Stimulated activated CD8-positive, alpha-beta memory T cell treated with anti-CD3 and anti-CD28 coated beads, Interleukin-7, amount 100 ng/mL, for 1 hour (primary cell): ENCODE data around the gene MARCHF3.
"Not testable (repeated sequence)": the region's sequence is repeated elsewhere in the genome, so short reads cannot be mapped to it uniquely, and the experiment has no call there.

ENCODE experiments used
- DNase-seq, 2 donors: peaks; one replicate each; pipeline ENCODE4 v3.0.0-alpha.2; 2020; ENCODE audit warnings: low read depth in 2 of 2

The MARCHF3 gene

DNA sequence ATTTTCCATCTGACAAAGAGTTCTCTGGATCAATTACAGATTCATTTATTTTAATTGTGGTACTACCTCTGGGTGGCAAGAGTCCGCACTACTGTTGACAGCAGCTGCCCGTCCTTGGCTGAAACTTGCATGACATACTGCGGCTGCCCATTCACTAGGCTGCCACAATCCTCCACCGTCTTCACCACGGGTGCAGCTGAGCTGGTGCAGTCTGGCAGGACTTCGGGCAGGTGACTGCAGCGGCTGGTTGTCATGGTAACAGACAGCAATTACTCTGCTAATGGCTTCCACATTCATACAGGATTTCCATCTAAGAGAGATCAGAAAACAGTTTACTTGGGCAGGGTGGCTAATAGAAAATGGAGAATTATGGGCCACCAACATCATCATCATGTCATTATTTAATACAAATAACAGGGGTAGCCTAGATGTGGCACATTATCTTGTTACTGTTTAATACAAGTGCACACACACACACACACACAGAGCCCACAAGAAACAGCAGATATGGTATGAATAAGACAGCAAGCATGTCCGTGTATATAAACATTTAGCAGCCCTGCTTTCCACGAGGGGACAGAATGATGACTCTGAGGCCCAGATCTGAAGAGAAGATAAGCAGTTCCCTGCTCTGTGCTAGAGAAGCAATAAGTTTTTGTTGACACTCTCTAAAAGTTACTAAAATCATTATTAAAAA is 112.3 kb downstream of the MARCHF3 start:
- no peak for DNase-seq

DNA sequence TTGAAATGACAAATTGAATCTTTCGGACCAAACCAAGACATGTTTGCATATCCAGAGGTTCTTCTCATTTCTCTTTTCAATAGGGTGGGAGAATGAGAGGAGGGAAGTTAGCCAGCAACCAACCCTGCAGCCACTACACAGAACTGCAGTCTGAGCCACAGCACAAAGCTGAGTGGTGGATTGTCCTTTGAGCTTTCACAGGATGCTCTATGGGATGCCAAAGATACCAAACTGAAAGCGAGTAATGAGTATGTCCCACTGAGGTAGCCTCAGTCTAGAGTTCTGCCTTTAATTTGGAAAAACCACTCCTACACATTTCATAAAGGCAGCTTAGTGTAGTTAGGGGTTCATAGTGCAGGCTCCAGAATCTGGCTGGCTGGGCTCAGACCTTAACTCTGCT is 114.9 kb downstream of the MARCHF3 start:
- no peak for DNase-seq

DNA sequence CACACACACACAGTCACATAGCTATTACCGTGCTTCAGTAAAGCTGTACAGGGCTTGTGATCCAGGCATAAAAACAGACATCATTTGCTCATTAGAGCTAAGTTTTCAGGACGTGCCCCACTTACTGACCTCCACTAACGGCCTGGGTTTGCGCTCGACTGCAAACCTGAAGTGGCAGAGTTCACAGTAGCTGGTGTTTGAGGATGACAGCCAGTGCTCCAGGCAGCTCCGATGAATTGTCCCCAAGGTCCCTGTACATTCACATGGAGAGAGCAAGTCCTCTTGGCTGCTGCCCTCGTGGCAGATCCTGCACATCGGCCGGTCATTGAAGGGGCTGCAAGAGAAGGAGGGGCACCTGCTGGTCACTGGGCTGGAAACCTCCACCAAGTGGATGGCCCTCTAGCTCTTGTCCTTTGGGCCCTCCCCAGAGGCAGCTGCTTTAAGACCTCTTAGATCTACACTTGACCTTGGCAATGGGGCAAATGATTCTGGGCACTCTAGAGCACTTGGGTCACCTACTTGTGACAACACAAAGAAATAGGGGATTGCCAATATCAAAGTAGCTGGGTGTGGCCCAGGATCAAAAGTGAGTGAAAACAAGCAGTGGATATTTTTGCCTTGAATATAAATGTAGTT is 115.4 kb downstream of the MARCHF3 start:
- no peak for DNase-seq

DNA sequence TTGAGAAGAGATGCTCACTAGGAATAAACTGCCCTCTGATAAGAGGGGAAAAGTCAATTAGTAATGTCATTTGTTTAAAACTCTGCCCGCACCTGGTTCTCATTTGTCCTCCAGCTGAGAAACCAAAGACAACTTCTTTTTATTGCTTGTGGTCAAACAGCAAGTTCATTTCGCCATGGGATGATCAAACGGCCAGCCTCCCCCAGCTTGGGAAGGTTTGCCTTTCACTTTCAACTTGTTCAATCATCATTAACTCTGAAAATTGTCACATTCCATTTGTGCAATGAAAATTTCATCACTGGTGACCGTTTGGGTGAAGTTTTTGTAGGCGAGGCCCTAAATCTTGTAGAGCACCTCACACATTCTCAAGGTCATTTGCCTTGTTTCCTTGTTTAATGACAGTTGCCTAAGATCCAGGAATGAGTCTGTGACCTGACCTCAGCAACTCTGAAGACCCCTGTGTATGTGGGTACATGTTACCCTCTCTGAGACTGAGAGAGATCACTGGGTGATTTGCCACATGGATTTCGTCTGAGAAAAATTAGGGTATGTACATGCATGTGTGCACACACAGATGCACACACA is 117.7 kb downstream of the MARCHF3 start:
- DNase-seq: no peak

DNA sequence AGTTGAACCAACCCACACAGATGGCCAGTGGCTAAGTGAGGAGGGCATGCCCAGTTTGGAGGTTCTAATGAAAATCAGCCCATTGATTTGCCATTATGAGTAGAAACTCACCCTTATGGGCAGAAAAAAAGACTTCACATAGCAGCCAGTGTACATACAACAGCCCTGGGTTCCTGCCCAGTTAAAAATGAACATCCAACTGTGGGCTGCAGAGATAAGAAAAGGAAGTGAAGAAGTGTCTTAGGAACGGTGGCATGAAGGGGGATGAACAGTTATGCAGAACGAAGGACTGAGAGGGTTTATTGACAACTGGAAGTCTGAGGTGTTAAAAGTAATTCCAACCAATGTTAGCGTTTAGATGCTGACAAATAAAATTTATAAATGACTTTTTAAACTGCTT is 118.4 kb downstream of the MARCHF3 start:
- DNase-seq: no peak

DNA sequence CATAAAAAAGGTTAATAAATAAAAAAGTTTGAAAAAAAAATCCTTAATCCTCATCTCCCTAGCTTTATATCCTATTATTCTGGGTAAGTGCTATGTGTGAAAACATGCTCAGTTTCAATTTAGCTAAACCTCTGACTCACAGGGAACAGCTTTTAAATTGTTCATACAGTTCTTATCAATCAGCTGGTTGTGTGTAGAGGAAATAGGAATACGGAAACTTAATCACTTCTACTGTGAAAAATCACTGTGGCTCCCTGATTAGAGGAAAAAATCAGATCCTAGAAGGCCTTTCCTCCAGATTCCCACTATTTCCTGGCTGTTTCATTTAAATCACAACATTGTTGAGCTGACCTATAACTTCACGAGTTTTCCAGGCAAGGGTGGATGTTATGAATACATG is 120.5 kb downstream of the MARCHF3 start:
- no peak for DNase-seq

DNA sequence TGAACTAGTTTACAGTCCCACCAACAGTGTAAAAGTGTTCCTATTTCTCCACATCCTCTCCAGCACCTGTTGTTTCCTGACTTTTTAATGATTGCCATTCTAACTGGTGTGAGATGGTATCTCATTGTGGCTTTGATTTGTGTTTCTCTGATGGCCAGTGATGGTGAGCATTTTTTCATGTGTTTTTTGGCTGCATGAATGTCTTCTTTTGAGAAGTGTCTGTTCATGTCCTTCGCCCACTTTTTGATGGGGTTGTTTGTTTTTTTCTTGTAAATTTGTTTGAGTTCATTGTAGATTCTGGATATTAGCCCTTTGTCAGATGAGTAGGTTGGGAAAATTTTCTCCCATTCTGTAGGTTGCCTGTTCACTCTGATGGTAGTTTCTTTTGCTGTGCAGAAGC is 126.0 kb downstream of the MARCHF3 start:
- not testable (repeated sequence) for DNase-seq

DNA sequence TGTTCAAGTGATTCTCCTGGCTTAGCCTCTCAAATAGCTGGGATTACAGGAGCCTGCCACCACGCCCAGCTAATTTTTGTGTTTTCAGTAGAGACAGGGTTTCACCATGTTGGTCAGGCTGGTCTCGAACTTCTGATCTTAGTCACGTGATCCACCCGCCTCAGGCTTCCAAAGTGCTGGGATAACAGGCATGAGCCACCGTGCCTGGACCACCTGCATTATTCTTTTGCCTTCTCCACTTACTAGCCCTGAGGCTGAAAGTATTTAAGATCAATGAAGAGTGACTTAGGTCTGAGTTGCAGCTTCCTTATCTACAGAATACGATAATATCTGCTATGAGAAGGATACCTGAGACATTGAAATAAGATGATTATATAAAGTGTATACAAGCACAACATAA is 129.6 kb downstream of the MARCHF3 start:
- DNase-seq: no peak

DNA sequence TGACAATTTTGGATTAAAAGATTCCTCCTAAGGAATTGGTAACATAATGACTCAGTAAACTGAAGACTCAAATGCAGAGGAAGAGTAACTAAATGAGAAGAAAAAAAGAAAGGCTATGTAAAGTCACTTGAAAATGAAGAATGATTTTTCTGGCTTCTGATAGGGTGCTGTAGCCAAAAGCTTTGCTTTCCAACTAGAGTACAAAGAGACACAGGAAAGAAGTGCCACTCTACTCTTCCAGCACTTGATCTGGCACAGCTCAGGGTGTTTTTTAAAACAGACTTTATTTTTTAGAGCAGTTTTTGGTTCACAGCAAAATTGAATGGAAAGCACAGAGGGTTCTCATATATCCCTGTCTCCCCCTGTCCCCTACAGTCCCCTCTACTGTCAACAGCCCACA is 130.9 kb downstream of the MARCHF3 start:
- DNase-seq: no peak

DNA sequence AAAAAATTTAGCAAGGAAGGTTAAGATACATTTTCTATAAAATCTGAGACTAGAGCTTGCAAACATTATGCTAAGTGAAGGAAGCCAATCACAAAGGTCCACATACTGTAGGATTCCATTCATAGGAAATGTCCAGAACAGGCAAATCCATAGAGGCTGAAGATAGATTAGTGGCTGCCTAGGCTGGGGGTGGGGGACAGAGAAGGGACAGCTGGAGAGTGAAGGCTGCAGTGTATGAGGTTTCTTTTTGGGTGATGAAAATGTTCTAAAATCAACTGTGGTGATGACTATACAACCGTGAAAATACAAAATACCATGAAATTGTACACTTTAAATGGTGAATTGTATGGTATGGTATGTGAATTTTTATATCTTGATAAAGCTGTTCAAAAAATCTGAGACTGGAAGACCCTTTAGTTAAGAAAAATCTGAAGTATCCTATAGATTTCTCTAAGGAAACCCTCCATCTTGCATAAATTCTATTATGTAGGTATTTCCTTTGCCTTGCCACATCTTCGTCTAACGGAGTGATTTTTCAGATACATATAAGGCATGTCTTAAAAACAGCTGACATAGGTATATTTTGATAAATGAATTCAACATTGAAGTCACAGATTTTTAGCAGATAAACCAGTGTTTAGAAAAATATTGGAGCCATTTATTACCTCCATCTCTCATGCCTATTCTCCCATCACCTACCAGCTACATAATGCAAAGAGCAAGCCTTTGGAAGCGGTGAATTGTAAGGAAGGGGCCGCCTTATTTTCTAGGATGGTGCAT is 132.3 kb downstream of the MARCHF3 start:
- no peak for DNase-seq

DNA sequence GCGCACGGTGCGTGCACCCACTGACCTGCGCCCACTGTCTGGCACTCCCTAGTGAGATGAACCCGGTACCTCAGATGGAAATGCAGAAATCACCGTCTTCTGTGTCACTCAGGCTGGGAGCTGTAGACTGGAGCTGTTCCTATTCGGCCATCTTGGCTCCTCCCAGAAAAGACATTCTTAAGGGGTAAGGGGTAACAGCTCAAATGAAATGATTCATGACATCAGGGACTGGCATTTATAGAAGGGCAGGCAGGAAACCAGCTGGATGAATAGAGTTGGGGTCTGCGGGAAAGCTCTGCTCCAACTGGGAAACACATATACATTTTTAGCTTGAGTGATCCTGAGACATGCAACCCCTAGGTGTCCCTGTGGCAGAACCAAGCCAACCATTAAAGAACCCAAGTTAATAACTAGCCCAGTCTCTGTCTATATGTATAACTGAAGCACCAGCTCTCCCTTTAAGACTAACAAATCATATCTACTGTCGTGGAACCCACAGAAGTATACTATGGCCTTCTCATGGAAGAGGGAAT is 134.1 kb downstream of the MARCHF3 start:
- no peak for DNase-seq

DNA sequence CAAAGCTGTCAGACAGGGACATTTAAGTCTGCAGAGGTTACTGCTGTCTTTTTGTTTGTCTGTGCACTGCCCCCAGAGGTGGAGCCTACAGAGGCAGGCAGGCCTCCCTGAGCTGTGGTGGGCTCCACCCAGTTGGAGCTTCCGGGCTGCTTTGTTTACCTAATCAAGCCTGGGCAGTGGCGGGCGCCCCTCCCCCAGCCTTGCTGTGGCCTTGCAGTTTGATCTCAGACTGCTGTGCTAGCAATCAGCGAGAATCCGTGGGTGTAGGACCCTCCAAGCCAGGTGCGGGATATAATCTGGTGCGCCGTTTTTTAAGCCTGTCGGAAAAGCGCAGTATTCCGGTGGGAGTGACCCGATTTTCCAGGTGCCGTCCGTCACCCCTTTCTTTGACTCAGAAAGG is 134.6 kb downstream of the MARCHF3 start:
- DNase-seq: not testable (repeated sequence)

DNA sequence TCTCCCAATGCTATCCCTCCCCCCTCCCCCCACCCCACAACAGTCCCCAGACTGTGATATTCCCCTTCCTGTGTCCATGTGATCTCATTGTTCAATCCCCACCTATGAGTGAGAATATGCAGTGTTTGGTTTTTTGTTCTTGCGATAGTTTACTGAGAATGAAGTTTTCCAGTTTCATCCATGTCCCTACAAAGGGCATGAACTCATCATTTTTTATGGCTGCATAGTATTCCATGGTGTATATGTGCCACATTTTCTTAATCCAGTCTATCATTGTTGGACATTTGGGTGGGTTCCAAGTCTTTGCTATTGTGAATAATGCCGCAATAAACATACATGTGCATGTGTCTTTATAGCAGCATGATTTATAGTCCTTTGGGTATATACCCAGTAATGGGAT is 139.9 kb downstream of the MARCHF3 start:
- DNase-seq: not testable (repeated sequence)

DNA sequence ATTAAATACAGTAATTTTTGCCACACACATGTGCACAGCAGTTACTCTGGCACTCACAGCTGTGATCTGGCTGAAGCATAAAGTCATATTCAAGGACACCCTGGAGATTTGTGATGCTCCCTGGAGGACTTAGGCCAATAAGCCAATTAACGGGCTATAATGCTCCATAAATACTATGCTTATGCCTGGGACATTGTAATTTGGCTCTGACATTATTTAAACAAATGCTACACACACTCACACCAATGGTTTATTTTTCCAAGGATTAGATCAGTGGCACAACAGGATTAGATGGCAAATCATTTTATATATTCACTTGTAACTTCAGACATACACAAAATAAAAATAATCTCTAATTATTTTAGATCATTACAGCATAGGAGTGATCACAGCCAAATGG is 142.2 kb downstream of the MARCHF3 start:
- DNase-seq: no peak

DNA sequence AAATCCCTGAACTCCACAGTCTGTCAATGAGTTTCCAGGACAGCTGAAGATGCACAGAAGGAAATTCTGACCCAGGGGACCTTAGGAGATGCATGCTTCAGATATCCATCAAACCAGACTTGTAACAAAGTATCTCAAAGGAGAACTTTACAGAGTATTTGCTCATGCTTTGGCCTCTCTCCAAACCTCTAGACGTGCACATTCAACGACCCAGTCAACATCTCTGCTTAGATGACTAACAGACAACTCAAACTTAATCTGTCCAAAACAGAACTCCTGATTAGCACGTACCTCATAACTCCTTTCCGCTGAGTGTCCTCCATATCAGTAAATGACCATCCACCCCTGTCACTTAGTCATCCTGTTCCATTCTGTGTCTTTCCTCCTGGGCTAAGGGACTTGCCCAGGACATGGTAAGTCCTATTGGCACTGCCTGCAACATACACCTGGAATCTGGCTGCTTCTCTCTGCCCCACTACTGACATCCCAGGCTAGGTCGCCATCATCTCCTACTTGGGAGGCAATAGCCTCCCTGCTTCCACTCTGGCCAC is 146.0 kb downstream of the MARCHF3 start:
- DNase-seq: no peak

DNA sequence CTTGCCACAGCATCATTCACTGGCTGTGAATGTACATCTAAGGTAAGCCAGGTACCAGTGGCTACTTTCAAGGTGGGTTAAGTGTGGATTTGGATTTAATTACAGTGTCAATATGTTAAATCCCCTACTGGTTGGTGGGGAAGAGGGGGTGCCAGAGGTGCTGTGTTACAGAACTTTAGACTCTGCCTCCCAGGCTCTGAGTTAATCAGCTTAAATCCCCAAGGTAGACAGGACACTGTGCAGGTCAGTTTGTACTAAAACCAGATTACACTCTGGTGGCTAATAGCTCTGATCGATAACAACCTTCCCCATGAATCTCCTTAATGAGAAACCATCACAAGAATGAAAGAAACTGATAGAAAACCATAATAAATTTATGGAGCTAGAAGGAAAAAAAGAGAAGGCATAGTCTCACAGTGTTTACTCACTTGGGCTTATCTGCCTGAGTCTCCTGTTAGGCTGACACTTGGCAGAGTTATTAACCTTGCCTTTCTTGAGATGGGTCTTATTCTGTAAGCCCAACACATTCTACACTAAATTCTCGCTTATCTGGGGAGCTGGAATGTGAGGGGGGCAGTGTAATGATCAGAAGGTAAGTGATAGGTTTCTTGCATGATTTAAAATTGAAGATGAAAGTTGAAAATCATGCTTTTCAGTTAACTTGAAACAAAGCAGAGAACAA is 146.7 kb downstream of the MARCHF3 start:
- DNase-seq: no peak

DNA sequence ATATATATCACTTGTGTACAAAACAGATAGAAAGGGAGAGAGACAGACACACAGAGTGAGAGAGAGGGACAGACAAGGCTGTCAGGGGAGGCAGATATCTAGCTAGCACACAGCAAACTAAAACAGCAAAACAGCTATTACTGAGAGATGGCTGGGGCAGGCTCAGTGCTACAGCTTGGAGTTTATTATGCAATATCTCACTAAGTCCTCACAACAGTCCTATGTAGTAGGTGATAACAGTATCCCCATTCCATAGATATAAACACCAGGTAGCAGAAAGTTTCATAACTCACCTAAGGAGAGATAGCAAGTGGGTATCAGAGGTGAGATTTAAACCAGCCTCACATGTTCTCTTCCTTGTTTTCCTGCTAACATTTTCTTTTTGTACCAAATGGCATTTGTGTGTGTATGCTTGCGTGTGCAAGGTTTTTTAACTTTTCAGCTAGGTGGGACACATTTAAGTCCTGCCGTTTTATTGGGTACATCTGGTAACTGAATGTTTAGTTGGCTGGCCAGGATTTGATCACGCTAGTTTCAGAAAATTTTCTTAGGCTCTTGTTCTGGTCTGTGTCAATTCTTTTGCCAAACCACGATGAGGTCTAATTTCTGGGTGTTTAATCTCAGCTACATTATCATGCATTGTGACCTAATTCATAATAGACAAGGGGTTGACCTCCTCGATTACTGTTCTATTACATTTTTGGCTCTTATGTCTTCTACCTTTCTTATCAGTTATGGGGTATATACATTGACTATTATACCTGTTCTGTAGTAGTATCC is 148.3 kb downstream of the MARCHF3 start:
- no peak for DNase-seq

DNA sequence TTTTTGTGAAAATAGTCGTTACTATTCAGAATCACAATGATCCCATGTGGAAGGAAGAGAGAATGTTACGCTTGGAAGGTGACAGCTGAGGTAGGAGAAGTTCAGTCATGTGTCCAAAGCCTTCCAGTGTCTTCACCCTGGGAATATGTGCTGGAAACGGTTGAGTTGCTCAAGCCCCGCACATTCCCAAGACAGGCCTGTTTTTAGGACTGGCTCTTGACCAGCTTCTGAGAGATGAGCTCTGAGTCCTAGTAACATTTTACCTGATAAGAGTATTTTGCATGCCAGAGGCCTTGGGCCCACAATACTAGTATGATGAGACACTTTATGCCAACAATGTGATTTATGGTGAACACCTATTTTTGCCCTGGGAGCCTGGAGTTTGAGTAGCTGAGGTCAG is 151.7 kb downstream of the MARCHF3 start:
- DNase-seq: no peak

DNA sequence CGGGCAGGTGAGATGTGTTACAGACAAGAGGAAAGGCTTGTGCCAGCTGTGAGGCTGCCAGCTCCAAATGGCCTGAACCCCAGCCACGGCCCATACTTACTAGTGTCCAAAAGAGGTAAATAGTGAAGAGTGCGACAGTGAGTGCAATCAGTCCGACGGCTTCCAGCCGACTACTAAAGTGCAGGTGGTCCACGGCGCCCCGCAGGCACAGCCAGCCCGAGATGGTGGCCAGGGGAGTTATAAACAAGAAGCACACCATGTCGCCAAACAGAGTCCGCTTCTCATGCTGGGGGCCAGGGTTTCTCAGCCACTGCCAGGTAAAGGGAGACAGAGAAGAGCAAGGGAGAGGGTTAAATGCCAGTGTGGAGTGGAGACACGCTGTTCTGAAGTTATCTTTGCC is 152.3 kb downstream of the MARCHF3 start:
- no peak for DNase-seq

DNA sequence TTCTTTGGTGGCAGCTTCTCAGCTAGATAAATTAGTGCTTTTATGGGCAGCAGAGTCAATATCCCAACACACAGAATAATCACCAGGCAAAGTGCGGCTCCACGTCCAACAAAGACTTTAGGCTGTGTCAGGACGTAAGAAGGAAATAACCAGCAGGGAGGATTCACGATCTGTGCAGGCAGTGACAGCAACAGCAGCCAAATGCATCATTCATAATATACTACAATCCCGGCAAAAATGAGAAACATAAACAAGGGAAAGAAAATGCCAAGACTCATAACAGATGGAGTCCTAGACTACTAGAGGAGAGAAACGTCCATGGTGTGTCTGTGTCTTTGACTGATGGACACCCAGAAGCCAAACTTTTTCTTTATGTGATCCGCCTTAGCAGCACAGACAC is 152.8 kb downstream of the MARCHF3 start:
- DNase-seq: no peak

DNA sequence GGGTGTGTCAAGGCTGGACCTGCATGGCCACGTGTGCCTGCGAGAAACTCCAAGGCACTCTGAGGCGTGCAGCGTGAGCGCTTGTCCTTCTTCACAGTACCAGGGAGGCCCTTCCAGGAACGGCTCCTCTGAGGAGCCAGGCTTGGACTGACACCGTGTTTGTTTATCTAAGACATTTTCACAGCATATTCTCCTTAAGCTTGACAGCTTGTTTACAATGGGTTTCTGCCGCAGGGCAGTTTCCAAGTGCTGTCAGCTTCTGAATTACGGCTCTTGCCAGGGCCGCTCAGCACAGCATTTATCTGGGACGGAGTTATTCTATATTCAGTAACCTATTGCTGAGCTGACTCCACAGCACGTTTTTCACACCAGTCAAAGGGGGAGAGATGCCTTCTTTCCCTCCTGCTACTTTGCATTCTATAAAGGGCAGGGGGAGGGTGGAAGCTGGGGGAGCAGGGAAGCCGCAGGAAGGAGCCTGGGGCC is 155.0 kb downstream of the MARCHF3 start:
- no peak for DNase-seq
